ENCODE data around the gene B4GALNT2.
A peak's percentile ranks its signal among the peaks of the same experiment; 100 is the strongest.
"Not testable (repeated sequence)": the region's sequence is repeated elsewhere in the genome, so short reads cannot be mapped to it uniquely, and the experiment has no call there.

Gene B4GALNT2

DNA sequence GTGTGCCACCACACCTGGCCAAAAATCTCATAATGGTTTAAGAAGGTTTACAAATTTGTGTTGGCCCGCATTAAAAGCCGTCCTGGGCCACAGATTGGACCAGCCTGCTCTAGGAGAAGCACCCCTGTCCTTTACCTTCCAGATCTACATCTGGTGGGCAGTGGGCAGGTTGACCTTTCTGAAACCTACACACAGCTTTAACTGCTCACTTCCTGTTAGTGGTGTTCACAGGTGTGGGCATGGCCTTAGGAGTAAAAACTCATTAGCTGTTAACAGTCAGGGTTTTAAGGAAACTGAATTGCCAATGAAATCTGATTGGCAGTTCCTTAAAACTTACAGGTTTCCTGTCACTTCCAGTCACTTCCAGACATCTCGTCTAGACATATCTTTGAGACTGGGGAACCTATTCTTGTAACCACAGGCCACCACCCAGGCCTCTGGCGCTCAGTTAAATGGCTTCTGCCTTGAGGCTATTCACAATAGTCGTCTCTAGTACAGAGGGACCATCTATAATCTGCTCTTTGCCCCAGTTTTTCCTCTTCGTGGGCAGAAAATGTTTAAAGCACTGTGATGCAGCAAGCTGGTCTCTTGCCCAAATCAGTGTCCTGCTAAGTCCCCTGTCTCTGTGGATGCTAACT, 48.5 kb downstream of the B4GALNT2 start:
- DNase-seq (ENCODE audit: low read depth, low spot score), result no peak

DNA sequence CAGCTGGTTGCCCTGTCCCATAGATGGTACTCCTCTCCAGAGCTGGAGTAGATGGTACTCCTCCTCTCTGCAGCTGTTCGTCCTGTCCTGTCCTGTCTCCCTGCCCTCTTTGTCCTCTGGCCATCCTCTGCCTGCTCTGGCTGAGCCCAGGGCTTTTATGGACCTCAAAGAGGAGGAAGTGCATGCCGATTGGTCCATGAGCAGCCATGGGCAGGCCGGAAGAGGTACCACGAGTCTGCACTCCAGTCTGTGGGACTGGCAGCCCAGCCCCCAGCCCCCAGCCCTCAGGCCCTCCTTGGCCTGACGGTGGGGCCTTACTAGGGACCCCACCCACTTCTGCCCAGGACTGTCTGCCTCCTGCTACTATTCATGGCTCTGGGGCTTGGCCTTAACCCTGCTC, 50.8 kb downstream of the B4GALNT2 start:
- no peak for DNase-seq (ENCODE audit: low read depth, low spot score)

DNA sequence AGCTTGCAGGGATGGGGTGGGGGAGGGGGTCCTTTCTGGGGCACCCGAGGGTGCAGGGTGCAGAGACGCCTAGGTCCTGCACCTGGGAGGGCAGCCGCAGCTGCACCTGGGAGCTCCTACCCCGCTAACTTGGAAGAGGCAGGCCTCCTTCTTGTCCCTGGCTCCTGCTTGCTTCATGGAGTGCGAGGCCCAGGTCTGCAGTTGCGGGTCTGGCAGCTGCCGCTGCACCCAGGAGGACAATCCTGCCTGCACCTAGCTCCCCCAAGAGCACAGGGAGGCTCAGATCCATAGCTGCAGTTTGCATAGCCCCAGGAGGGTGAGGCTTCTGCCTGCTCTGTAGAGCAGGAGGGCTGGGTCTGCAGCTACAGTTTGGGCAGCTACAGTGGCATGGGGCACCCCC, 51.2 kb downstream of the B4GALNT2 start:
- DNase-seq (ENCODE audit: low read depth, low spot score), result no peak

DNA sequence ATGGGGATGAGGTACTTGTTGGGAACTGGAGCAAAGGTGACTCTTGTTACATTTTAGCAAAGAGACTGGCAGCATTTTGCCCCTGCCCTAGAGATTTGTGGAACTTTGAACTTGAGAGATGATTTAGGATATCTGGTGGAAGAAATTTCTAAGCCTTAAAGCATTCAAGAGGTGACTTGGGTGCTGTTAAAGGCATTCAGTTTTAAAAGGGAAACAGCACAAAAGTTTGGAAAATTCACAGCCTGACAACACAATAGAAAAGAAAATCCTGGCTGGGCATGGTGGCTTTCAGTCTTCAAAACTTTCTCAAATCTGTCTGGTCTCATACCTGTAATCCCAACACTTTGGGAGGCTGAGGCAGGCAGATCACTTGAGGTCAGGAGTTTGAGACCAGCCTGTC, 52.0 kb downstream of the B4GALNT2 start:
- not testable (repeated sequence) for DNase-seq (ENCODE audit: low read depth, low spot score)

DNA sequence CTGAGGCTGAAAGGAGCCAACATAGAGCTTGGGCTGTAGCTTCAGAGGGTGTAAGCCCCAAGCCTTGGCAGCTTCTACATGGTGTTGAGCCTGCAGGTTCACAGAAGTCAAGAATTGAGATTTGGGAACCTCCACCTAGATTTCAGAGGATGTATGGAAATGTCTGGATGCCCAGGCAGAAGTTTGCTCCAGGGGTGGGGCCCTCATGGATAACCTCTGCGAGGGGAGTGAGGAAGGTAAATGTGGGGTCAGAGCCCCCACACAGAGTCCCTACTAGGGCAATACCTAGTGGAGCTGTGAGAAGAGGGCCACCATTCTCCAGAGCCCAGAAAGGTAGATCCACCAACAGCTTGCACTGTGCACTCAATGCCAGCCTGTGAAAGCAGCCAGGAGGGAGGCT, 52.8 kb downstream of the B4GALNT2 start:
- DNase-seq (ENCODE audit: low read depth, low spot score), result not testable (repeated sequence)

DNA sequence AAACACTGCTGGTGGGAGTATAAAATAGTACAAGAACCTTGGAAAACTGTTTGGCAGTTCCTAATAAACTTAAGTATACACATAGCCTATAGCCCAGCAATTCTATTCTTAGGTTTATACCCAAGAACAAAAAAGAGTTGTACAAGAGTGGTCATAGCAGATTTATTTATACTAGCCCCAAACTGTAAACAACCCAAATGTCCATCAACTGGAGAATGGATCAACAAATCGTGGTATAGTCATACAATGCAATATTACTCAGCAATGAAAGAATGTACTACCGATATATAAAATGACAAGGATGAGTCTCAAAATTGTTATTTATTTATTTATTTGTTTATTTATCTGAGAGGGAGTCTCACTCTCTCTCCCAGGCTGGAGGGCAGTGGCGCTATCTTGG, 54.7 kb downstream of the B4GALNT2 start:
- no peak for DNase-seq (ENCODE audit: low read depth, low spot score)

DNA sequence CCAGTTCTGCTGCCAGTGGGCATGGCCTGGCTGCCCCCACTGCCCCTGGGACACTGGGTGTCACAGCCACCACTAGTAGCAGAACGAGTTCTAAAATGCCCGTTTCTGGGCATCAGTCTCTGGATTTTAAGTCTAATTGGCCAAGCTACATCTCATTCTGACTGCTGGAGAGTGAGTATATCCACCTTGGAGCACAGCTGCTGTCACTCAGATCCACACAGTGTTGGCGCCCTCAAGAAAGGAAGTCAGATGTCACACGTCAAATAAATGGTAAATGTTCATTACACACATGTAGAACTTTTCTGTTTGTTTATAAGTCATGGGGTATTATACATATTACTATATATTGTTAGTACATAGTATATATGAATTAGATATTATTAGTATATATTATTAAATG, 58.4 kb downstream of the B4GALNT2 start:
- no peak for DNase-seq (ENCODE audit: low read depth, low spot score)

DNA sequence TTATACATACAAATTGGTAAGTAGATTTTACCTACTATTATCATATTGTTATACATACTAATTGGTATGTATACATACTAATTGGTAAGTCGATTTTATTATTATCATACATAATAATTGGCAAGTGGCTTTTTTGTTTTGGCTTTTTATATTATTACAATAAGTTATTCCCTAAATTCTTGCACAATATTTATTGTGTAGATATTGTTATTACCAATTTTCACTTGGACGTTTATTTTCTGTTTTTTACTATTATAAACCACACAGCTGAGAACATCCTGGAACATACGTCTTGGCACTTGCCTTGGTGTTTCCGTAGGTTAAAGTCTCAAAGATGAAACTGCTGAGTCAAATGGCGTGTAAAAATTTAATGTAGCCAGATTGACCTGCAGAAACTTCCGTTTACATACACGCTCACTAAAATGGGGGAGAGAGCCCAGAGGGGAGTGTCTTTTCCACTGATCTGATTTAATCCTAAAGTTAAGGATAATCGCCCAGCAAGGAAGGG, 58.9 kb downstream of the B4GALNT2 start:
- DNase-seq (ENCODE audit: low read depth, low spot score), result no peak

DNA sequence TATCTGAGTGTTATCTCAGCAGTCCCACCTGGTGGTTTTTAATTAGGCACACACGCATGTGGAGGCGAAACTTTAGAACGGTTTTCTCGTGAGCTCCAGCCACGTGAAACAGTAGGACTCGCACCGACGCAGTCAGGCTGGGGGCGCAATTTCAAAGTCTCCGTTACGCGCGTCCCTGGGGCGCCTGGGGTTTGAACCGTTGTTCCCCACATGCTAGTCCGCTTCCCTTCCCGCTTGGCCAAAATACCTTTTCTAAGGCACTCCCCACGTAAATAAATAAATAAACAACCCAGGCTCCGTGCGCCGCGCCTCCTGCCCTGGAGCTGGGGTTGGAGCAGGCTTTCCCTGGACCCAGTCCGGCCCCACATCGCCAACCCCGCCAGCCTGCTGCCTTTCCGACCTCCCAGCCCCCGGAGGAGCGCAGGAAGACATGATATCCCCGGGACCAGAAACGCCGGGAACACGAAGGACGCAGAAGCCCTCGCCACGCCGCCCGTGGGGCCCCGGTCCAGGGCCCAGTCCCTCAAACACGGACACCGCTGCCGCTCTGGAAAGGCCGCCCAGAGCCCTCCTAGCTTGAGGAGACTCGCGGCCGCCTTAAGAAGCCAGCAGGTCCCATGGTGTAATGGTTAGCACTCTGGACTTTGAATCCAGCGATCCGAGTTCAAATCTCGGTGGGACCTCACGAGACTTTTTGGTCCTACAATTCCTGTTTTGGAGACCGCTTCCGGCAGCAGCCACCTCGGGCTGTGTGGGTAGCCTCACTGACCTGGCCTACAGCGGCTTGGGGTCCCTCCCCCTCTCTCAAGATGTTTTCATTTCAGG, 59.6 kb downstream of the B4GALNT2 start:
- peak; percentile 87 for DNase-seq (ENCODE audit: low read depth, low spot score)

DNA sequence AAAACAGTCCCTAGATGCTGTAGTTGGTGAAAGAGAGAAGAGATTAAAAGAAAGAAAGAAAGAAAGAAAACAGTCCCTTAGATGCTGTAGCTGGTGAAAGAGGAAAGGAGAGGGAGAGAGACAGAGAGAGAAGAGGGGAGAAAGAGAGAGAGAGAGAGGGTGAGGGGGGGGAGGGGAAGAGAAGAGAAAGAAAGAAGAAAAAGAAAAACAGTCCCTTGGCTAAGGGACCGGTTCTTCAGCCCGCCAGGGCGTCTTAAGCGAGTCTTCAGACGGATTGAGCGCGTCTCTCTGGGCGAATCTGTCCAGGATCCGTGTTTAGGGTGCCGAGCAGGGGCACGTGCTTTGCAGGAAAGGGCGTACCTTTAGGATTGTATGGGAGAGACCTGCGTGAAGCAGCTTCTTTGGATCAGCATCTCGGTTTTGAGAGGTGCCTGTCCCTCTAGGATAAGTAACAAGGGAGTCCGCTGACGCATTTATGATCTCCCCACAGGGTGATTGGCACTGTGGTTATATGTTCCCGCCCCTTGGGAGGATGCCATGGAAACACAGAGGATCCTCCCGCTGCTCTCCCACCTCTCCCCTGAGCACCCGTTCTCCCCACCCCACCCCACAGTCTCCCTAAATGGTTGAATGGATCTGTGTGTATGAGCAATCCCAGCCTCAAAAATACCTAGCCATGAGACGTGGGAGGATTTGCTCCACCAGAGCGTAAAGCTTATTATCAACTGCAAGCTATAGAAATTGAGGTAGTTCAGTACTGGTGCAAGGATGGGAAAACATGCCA, 61.1 kb downstream of the B4GALNT2 start:
- DNase-seq (ENCODE audit: low read depth, low spot score), result no peak

DNA sequence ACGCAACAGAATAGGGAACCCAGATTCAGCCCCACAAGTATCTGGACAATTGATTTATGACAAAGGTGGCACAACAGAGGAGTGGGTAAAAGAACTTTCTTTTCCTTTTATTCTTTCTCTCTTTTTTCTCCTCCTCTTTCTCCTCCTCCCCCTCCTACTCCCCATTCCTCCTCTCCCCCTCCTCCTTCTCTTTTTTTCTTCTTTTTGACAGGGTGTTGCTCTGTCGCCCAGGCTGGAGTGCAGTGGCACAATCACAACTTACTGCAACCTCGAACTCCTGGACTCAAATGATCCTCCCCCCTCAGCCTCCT, 61.7 kb downstream of the B4GALNT2 start:
- no peak for DNase-seq (ENCODE audit: low read depth, low spot score)

DNA sequence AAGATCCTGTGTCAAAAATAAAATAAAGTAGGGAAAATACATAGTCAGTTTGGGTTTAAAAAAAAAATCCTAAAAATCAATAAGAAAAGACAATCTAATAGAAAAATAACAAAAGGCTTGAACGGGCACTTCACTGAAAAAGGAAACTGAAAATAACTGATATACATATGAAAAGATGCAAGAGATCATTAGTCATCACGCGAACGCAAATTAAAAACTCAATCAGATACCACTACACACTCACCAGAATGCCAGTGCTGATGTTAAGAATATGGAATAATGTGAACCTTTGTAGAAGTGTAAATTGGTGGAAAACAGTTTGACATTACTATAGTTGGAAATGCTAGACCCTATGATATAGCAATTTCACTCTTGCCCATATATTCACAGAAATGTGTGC, 63.2 kb downstream of the B4GALNT2 start:
- DNase-seq (ENCODE audit: low read depth, low spot score), result no peak

DNA sequence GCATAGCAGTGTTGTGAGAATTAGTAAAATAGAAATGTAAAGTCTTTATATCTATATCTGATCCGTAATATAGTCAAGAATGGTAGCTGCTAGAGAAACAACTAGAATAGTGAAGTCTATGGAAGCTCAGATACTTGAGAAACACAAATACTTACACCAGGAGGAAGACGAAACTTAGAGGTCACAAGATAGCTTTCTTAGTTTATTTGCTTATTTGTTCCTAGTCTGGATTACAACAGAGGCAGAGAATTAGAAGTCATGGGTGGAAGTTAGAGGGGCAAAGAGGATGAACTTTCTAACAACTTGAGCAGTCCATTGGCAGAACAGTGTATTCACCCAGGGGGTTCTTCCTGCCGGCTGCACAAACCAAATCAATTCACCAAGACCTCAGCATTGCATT, 64.0 kb downstream of the B4GALNT2 start:
- DNase-seq (ENCODE audit: low read depth, low spot score), result no peak

DNA sequence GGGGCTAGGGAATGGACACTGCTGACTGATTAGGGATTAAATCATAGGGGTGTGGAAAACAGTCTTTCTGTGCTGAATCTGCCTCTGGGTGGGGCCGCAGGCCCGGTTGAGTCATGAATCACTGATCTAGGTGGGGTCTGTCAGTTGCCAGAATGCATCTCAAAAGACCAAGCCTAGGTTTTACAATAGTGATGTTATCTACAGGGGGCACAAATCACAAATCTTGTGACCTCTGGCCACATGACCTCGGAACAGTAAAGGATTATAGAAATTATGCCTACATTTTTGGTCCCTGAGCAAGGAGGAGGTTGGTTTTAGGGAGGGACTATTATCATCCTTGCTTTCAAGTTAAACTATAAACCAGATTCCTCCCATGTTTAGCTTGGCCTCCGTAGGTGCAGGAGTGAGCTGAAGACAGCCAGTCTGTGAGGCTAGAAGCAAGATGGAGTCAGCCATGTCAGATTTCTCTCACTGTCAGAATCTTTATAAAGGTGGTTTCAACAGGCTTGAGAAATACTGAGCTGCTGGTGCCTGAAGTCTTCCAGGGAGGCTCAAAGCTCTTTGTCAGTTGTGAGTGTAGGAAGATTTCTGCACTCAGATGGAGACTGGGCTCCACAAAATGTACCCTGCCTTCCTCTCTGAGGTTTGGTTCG, 64.9 kb downstream of the B4GALNT2 start:
- no peak for DNase-seq (ENCODE audit: low read depth, low spot score)

DNA sequence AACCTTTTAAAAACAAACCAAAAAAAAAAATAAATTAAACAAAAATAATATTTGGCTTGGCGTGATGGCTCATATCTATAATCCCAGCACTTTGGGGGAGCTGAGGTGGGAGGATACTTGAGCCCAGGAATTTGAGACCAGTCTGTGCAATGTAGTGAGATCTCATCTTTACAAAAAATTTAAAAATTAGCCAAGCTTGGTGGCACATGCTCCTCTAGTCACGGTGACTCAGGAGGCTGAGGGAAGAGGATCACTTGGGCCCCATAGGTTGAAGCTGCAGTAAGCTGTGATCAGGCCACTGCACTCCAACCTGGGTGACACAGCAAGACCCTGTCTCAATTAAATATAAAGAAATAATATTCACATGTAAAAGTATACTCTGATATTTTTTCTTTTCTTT, 65.6 kb downstream of the B4GALNT2 start:
- DNase-seq (ENCODE audit: low read depth, low spot score), result no peak

DNA sequence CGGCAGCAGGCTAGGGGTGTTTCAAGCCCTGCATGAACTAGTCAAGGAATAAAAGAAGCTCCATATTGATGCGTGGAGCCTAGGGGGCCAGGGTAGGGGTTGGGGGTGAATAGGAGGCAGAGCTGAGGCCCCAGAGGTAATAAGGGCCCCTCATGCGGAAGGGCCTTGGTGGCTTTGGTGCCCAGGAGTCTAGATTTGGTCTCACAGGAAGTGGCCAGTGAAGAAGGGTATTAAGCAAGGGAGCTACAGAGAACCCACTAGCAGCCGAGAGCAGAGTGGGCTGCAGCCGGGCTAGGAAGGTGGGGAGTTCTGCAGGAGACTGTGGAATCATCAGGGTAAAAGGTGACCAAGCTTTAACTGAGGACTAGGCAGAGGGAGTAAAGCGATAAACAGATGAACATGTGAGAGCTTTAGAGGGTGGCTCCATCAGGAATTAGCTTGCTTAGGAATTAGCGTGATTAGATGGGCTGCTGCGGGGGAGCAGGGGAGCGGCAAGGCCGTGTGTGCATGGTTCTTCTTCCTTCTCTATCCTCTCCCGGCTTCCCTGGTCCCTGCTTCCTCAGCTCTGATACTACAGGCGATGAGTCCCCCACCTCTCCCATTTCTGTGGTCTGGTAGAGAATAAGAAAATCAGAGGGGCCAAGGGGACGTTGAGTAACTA, 68.0 kb downstream of the B4GALNT2 start:
- no peak for DNase-seq (ENCODE audit: low read depth, low spot score)

DNA sequence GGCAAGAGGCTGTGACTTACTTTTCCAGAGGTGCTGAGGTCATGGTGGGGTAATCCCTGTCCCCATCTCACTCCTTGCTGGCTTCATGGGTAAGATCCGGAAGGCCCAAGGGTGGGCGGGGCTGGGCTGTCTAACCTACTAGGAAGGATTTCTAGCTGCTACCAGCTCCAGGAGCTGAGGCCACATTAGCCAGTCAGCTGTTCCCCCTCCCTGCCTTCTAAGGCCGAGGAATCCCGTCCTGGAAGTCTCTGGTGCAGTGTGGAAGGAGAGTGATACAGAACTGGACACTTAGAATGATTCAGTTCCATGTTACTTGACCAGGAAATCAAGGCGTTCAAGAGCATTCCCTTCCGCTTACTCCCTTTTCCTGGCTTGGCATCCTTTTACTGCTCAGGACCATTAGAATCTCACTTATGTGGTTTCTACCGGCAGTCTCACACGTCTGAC, 68.9 kb downstream of the B4GALNT2 start:
- DNase-seq (ENCODE audit: low read depth, low spot score), result no peak

DNA sequence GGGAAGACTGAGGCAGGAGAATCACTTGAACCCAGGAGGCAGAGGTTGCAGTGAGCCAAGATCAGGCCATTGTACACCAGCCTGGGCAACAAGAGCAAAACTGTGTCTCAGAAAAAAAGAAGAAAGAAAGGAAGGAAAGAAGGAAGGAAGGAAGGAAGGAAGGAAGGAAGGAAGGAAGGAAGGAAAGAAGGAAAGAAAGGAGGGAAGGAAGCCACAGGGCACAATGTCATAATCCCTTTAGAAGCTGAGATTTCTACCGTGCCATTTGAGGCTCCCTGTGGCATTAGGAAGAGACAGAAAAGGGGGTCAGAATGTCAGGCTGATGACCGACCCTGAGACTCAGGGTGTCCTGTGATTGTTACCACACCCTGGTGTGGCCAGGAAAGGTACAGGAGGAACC, 71.2 kb downstream of the B4GALNT2 start:
- no peak for DNase-seq (ENCODE audit: low read depth, low spot score)

DNA sequence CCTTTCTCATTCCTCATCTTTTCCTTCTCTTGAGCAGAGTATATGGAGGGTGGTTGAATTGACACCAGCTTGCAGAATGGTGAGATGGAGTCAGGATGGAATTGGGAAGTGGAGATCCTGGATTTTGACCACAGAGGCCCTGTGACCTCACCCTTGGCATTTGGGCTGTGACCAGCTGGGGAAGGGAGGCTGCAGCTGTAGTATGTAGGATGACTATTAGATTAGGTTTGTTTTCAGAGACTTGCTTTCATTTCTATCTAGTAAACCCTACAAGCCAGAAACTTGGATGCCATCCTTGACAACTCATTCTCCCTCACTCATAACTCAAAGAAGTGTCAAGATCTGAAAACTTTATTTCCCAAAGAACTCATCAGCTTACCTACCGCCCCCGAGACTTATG, 71.9 kb downstream of the B4GALNT2 start:
- no peak for DNase-seq (ENCODE audit: low read depth, low spot score)

DNA sequence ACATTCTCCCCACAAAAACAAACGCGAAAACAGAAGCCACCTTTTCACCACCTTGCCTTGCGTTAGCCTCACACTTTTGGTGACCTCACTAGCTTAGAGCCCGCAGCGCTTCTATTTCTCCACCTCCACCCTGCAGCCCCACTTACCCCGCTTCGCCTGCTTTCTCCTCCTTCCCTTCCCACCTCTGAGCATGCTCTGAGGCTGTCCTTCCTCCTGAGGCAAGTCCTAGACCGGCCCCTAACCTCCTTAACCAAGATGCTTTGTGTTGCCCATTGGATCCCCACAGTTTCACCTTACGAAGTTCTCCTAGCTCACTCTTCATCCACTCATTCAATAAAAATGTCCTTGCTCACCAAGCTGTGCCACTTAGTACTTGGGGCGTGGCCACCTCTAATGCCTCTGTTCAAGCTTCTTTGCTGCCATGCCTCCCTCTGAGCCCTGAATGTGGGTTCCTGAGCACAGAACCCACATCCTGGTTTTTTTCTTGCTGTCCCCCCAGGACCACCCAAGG, 76.5 kb downstream of the B4GALNT2 start:
- DNase-seq (ENCODE audit: low read depth, low spot score), result no peak
